ENCODE data around the gene MCRIP2.

DNA sequence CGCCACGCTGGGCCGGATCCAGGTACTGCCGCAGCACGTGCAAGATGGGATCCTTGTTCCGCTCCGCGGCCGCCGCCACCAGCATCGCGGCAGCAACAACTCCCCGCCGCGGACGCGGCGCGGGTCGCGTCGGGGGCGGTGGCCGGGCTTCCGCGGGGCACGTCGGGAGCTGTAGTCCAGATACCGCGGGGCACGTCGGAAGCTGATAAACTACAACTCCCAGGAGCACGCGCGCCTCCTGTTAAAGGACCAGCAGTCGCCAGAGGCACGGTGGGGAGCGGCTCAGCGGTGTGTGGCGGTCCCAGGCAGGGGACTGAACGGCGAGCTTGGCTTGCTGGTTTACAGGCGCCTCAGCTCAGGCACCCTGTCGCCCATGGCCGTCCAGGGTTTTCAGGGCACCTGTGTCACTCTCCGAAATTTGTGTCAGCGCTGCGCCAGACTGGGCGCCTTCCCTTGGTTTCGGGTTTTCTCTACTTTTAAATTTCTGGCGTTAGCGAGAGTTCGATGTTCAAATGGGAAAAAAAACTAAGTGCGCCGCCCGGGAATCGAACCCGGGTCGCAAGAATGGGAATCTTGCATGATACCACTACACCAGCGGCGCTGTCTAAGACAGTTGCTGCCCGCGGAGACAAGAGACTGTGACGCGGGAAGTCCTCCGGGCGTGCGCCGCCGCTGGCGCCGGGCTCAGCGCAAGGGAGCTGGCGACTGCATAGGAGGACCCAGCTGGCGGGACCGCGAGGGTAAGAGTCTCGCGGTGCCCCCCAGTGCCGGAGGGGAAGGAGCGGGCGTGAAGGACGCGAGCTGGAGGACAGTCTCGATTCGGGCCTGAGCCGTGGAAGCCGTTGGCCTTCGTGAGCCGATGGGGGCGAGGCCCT is 5.2 kb upstream of the MCRIP2 start, which contains the start of gene METTL26:
- TF ChIP-seq, protein P1, sequence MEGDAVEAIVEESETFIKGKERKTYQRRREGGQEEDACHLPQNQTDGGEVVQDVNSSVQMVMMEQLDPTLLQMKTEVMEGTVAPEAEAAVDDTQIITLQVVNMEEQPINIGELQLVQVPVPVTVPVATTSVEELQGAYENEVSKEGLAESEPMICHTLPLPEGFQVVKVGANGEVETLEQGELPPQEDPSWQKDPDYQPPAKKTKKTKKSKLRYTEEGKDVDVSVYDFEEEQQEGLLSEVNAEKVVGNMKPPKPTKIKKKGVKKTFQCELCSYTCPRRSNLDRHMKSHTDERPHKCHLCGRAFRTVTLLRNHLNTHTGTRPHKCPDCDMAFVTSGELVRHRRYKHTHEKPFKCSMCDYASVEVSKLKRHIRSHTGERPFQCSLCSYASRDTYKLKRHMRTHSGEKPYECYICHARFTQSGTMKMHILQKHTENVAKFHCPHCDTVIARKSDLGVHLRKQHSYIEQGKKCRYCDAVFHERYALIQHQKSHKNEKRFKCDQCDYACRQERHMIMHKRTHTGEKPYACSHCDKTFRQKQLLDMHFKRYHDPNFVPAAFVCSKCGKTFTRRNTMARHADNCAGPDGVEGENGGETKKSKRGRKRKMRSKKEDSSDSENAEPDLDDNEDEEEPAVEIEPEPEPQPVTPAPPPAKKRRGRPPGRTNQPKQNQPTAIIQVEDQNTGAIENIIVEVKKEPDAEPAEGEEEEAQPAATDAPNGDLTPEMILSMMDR (IDR thresholded peaks at IDR 0.05; ENCODE audit: poor library complexity, severe bottlenecking): peak; percentile 54
- TF ChIP-seq MXI1 (conservative IDR thresholded peaks at IDR 0.05; ENCODE audit: poor library complexity, severe bottlenecking) (peak; percentile 98), POLR2AphosphoS5 (IDR thresholded peaks at IDR 0.05) (peak; percentile 58), EZH2 (IDR thresholded peaks at IDR 0.05; ENCODE audit: borderline replicate concordance, insufficient read depth, low read length, poor library complexity, severe bottlenecking) (no peak), EP300 (conservative IDR thresholded peaks at IDR 0.05; ENCODE audit: poor library complexity, severe bottlenecking) (peak; percentile 28), RAD21 (conservative IDR thresholded peaks at IDR 0.05) (peak; percentile 53), SMC3 (conservative IDR thresholded peaks at IDR 0.05; ENCODE audit: poor library complexity) (no peak), TAF1 (IDR thresholded peaks at IDR 0.05; ENCODE audit: low read depth) (no peak)
- TF ChIP-seq, protein P2, sequence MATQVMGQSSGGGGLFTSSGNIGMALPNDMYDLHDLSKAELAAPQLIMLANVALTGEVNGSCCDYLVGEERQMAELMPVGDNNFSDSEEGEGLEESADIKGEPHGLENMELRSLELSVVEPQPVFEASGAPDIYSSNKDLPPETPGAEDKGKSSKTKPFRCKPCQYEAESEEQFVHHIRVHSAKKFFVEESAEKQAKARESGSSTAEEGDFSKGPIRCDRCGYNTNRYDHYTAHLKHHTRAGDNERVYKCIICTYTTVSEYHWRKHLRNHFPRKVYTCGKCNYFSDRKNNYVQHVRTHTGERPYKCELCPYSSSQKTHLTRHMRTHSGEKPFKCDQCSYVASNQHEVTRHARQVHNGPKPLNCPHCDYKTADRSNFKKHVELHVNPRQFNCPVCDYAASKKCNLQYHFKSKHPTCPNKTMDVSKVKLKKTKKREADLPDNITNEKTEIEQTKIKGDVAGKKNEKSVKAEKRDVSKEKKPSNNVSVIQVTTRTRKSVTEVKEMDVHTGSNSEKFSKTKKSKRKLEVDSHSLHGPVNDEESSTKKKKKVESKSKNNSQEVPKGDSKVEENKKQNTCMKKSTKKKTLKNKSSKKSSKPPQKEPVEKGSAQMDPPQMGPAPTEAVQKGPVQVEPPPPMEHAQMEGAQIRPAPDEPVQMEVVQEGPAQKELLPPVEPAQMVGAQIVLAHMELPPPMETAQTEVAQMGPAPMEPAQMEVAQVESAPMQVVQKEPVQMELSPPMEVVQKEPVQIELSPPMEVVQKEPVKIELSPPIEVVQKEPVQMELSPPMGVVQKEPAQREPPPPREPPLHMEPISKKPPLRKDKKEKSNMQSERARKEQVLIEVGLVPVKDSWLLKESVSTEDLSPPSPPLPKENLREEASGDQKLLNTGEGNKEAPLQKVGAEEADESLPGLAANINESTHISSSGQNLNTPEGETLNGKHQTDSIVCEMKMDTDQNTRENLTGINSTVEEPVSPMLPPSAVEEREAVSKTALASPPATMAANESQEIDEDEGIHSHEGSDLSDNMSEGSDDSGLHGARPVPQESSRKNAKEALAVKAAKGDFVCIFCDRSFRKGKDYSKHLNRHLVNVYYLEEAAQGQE (IDR thresholded peaks at IDR 0.05; ENCODE audit: borderline replicate concordance): peak; percentile 40

All from neural cell (in vitro differentiated cells).